Neural cell (in vitro differentiated cells): ENCODE measurements around the gene TBC1D8B. TPM values are rescaled to one million over a fixed set of nuclear protein-coding genes. Genes with fewer than 3 reads are reported as not detected.

Source experiments
- H2AFZ ChIP-seq: fragments of 200-600, 300-800 bp; sonication (generic), shearing (Covaris generic); 2 replicates; pipeline ENCODE4 v1.6.0; 2014; ENCODE audit warnings: low read depth, mild to moderate bottlenecking, antibody characterized with exemption, low read length, moderate library complexity
- H3F3A ChIP-seq: fragments of 200-600 bp; shearing (Covaris generic); 2 replicates; pipeline ENCODE4 v1.6.1; 2016; ENCODE audit warnings: mild to moderate bottlenecking, moderate library complexity, mixed read lengths, antibody characterized with exemption, low read length; ENCODE audit not compliant: insufficient read depth, poor library complexity, severe bottlenecking
- H3K27ac ChIP-seq: fragments of 200-600, 300-800 bp; sonication (generic), shearing (Covaris generic); 2 replicates; pipeline ENCODE4 v1.5.1; 2014; ENCODE audit warnings: mild to moderate bottlenecking, low read length, moderate library complexity
- H3K27me3 ChIP-seq: fragments of 300-800, 200-600 bp; sonication (generic), shearing (Covaris generic); 2 replicates; pipeline ENCODE4 v1.6.0; 2014; ENCODE audit warnings: mild to moderate bottlenecking, low read depth, low read length, moderate library complexity; ENCODE audit not compliant: insufficient read depth
- H3K36me3 ChIP-seq: fragments of 300-800, 200-600 bp; sonication (generic), shearing (Covaris generic); 2 replicates; pipeline ENCODE4 v1.5.1; 2014; ENCODE audit warnings: mild to moderate bottlenecking, antibody characterized with exemption, low read length, moderate library complexity; ENCODE audit not compliant: insufficient read depth
- H3K4me2 ChIP-seq: fragments of 300-800, 200-600 bp; sonication (generic), shearing (Covaris generic); 2 replicates; pipeline ENCODE4 v1.6.0; 2014; ENCODE audit warnings: mild to moderate bottlenecking, low read length
- H3K4me3 ChIP-seq: fragments of 300-800, 200-600 bp; sonication (generic), shearing (Covaris generic); 2 replicates; pipeline ENCODE4 v1.5.1; 2014; ENCODE audit warnings: mild to moderate bottlenecking, low read length, moderate library complexity
- H3K79me2 ChIP-seq: fragments of 200-600 bp; shearing (Covaris generic); replicated peaks from 2 replicates; pipeline ENCODE4 v1.6.0; 2014; ENCODE audit warnings: mild to moderate bottlenecking, low read length, moderate library complexity; ENCODE audit not compliant: insufficient read depth
- H3K9ac ChIP-seq: fragments of 300-800, 200-600 bp; sonication (generic), shearing (Covaris generic); 2 replicates; pipeline ENCODE4 v1.6.1; 2016; ENCODE audit warnings: mild to moderate bottlenecking, low read length, mixed read lengths
- H3K9me2 ChIP-seq: fragments of 200-600 bp; shearing (Covaris generic); 2 replicates; pipeline ENCODE4 v1.6.1; 2016; ENCODE audit warnings: mild to moderate bottlenecking, low read length, mixed read lengths; ENCODE audit not compliant: insufficient read depth
- H3K9me3 ChIP-seq: fragments of 200-600, 300-800 bp; sonication (generic), shearing (Covaris generic); 2 replicates; pipeline ENCODE4 v1.6.1; 2016; ENCODE audit warnings: mild to moderate bottlenecking, mixed run types, low read length, moderate library complexity, mixed read lengths
- H4K20me1 ChIP-seq: fragments of 200-600 bp; shearing (Covaris generic); 2 replicates; pipeline ENCODE4 v1.6.1; 2016; ENCODE audit warnings: mild to moderate bottlenecking, mixed run types; ENCODE audit not compliant: insufficient read depth
- CTCF ChIP-seq: fragments of 450-650 bp; IDR thresholded peaks from 2 replicates; pipeline ENCODE4 v1.5.1; 2014; ENCODE audit warnings: antibody characterized with exemption, mild to moderate bottlenecking, moderate library complexity; ENCODE audit not compliant: poor library complexity, severe bottlenecking
- EP300 ChIP-seq: fragments of 450-650 bp; conservative IDR thresholded peaks from 2 replicates; pipeline ENCODE4 v1.6.1; 2014; ENCODE audit warnings: antibody characterized with exemption, mild to moderate bottlenecking, moderate library complexity; ENCODE audit not compliant: poor library complexity, severe bottlenecking
- EZH2 ChIP-seq: fragments of 200-600, 300-800 bp; shearing (Covaris generic), sonication (generic); IDR thresholded peaks from 2 replicates; pipeline ENCODE4 v1.6.1; 2014; ENCODE audit warnings: antibody characterized with exemption, low read length, borderline replicate concordance, mild to moderate bottlenecking; ENCODE audit not compliant: insufficient read depth, poor library complexity, severe bottlenecking
- MXI1 ChIP-seq: fragments of 450-650 bp; conservative IDR thresholded peaks from 2 replicates; pipeline ENCODE4 v1.6.1; 2014; ENCODE audit warnings: antibody characterized with exemption, mild to moderate bottlenecking; ENCODE audit not compliant: poor library complexity, severe bottlenecking
- POLR2AphosphoS5 ChIP-seq: IDR thresholded peaks from 2 replicates; pipeline ENCODE4 v1.6.1; 2012
- RAD21 ChIP-seq: fragments of 450-650 bp; conservative IDR thresholded peaks from 2 replicates; pipeline ENCODE4 v1.6.1; 2014; ENCODE audit warnings: antibody characterized with exemption, mild to moderate bottlenecking, moderate library complexity
- REST ChIP-seq: IDR thresholded peaks from 2 replicates; pipeline ENCODE4 v1.6.1; 2012; ENCODE audit warnings: borderline replicate concordance
- SMC3 ChIP-seq: fragments of 450-650 bp; conservative IDR thresholded peaks from 2 replicates; pipeline ENCODE4 v1.6.1; 2014; ENCODE audit warnings: antibody characterized with exemption, mild to moderate bottlenecking, moderate library complexity; ENCODE audit not compliant: poor library complexity
- TAF1 ChIP-seq: IDR thresholded peaks from 2 replicates; pipeline ENCODE4 v1.6.1; 2012; ENCODE audit warnings: low read depth
- polyA plus RNA-seq: library from polyadenylated mRNA; depleted of rRNA; stranded (reverse); fragments of >200 nt; gene quantifications from 2 replicates; pipeline ENCODE4 v1.2.3, GENCODE V29; 2014

Gene TBC1D8B
- polyA plus RNA-seq, 1 donor from 2014 or later, result 0.14 TPM

GRCh38 chrX:106774981-106775380 is 27.5 kb upstream of the TBC1D8B start:
- H3K9me3 ChIP-seq, result no peaks in the 10 kb centered on the region
- H4K20me1 ChIP-seq, result no peaks in the 10 kb centered on the region
- H2AFZ ChIP-seq, result no peak overlapping the region
- H3K79me2 ChIP-seq, result no peaks in the 10 kb centered on the region
- H3K9me2 ChIP-seq, result no peaks in the 10 kb centered on the region
- H3K27me3 ChIP-seq, result no peaks in the 10 kb centered on the region
- TF ChIP-seq EP300 (no peak), TAF1 (no peak), REST (no peak)
- H3F3A ChIP-seq, result no peaks in the 10 kb centered on the region
- no peak overlapping the region for H3K4me3 ChIP-seq
- no peaks in the 10 kb centered on the region for H3K36me3 ChIP-seq
- no peak overlapping the region for H3K9ac ChIP-seq
- no peak overlapping the region for H3K27ac ChIP-seq
- no peak overlapping the region for H3K4me2 ChIP-seq

GRCh38 chrX:106780264-106780663 is 22.2 kb upstream of the TBC1D8B start:
- H3F3A ChIP-seq, result no peaks in the 10 kb centered on the region
- no peaks in the 10 kb centered on the region for H3K9me2 ChIP-seq
- no peaks in the 10 kb centered on the region for H3K9me3 ChIP-seq
- TF ChIP-seq POLR2AphosphoS5 (no peak), SMC3 (no peak), CTCF (no peak), EZH2 (no peak), MXI1 (no peak), REST (no peak), EP300 (no peak), RAD21 (no peak), TAF1 (no peak)
- no peak overlapping the region for H3K4me3 ChIP-seq
- H3K27me3 ChIP-seq, result no peaks in the 10 kb centered on the region
- no peak overlapping the region for H3K27ac ChIP-seq
- no peaks in the 10 kb centered on the region for H4K20me1 ChIP-seq
- no peak overlapping the region for H3K4me2 ChIP-seq
- no peak overlapping the region for H3K9ac ChIP-seq
- H2AFZ ChIP-seq, result no peak overlapping the region
- H3K36me3 ChIP-seq, result no peaks in the 10 kb centered on the region
- no peaks in the 10 kb centered on the region for H3K79me2 ChIP-seq
